Sigmoid colon (tissue), 7 donors: ENCODE measurements around the gene PSMB5. TPM values are rescaled to one million over a fixed set of nuclear protein-coding genes. Genes with fewer than 3 reads are reported as not detected.

Experiments
- DNase-seq: peaks from one replicate; pipeline ENCODE4 v3.0.0-alpha.2; 2019
- H3K27ac ChIP-seq, 4 donors: fragments of 200-600 bp; sonication (generic); one replicate each; pipeline ENCODE4 v1.5.1; 2016 to 2019; ENCODE audit warnings: mild to moderate bottlenecking in 1 of 4
- H3K27me3 ChIP-seq, 3 donors: fragments of 200-600 bp; sonication (generic); one replicate each; pipeline ENCODE4 v1.5.1; 2019; ENCODE audit warnings: mild to moderate bottlenecking in 1 of 3
- H3K36me3 ChIP-seq, 4 donors: fragments of 200-600 bp; sonication (generic); one replicate each; pipeline ENCODE4 v1.5.1; 2016 to 2019
- H3K4me1 ChIP-seq, 4 donors: fragments of 200-600 bp; sonication (generic); one replicate each; pipeline ENCODE4 v1.5.1; 2017 to 2019
- H3K4me3 ChIP-seq, 4 donors: fragments of 200-600 bp; sonication (generic); one replicate each; pipeline ENCODE4 v1.5.1; 2017 to 2019; ENCODE audit warnings: mild to moderate bottlenecking in 2 of 4, moderate library complexity in 1 of 4
- H3K9me3 ChIP-seq, 4 donors: fragments of 200-600 bp in 3 of 4; sonication (generic) in 3 of 4; one replicate each; pipeline versions ENCODE4 v1.5.1 to v1.6.1; 2013 to 2019
- EP300 ChIP-seq, 4 donors: sonication (generic); formaldehyde crosslinking; IDR thresholded peaks; one replicate each; pipeline ENCODE4 v1.6.1; 2017; ENCODE audit warnings: antibody characterized with exemption in 4 of 4
- POLR2A ChIP-seq, 2 donors: fragments of 450-650 bp; IDR thresholded peaks; one replicate each; pipeline ENCODE4 v1.6.1; 2016; ENCODE audit warnings: antibody characterized with exemption in 2 of 2, mild to moderate bottlenecking in 2 of 2, moderate library complexity in 2 of 2
- POLR2AphosphoS5 ChIP-seq, 4 donors: sonication (generic); formaldehyde crosslinking; IDR thresholded peaks; one replicate each; pipeline ENCODE4 v1.6.1; 2017; ENCODE audit warnings: antibody characterized with exemption in 4 of 4
- WGBS, 2 donors: extraction: QIAGEN DNeasy Blood & Tissue Kit; methylation state at CpG; one replicate each; pipeline ENCODE4 v1.1.7; 2013; 5-methylcytosine and 5-hydroxymethylcytosine counted together
- intact Hi-C: fragments of 100-400 bp; cut with DNase I; formaldehyde crosslinking; loops from one replicate; pipeline ENCODE4 v1.15.1; 2023
- polyA plus RNA-seq, 3 donors: library from polyadenylated mRNA; stranded (reverse); fragments of 200-250 nt; gene quantifications; one replicate each; pipeline ENCODE4 v1.2.3, GENCODE V29; 2013
- total RNA-seq, 4 donors: library from RNA; depleted of rRNA; stranded (reverse); fragments of >200 nt; gene quantifications; one replicate each; pipeline ENCODE4 v1.1.0, GENCODE V29; 2016
- TF ChIP-seq, protein P1 (sequence below), 4 experiments: fragments of 450-650 bp in 3 of 4; fragments of 200-600 bp in 1 of 4; IDR thresholded peaks; one replicate each; pipeline ENCODE4 v1.5.1; 2016 to 2019; ENCODE audit warnings: antibody characterized with exemption in 4 of 4, mild to moderate bottlenecking in 3 of 4, moderate library complexity in 2 of 4
- donor health status: healthy with polysubstance abuse.
- donor health status: Bipolar disorder and iron deficiency.
- donor health status: healthy.

PSMB5 gene
- total and polyA plus RNA-seq, 7 donors: 113 to 179 (median 141) TPM

DNA sequence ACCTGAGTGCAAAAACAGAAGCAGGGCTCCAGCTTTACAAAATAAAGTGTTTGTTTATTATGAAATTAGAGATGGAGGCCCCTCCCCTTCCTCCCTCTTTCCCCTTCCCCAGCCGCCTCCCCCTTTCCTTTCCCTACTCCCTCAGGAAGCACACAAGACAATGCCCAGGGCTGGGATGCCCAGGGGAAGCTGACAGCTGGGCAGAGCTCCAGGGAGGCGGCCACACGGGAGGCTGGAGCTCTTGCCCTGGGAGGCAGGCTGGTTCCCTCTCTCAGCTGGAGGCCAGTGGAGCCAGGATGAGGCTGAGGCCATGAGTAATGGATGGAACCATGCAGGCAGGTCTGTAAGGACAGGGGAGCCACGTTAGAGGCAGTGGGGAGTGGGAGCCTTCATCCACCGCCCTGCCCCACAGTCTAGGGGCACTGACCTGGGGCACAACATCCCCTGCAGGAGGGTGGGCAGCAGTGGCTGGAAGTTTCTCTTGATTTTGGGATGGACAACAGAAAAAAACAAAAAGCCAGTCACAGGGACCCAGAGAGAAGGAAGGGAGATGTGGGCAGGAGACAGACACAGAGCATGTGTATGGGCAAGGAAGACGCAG, 12.4 kb upstream of the PSMB5 start:
- intact Hi-C loops: no loop called here
- H3K4me3 ChIP-seq: no peak overlapping the region
- WGBS, 2 donors: 81 to 86% methylated on average over 6 of the region's 6 CpGs
- H3K36me3 ChIP-seq: no peaks in the 10 kb centered on the region
- no peaks in the 10 kb centered on the region for H3K4me1 ChIP-seq
- H3K27ac ChIP-seq: no peak overlapping the region
- H3K9me3 ChIP-seq: no peaks in the 10 kb centered on the region
- H3K27me3 ChIP-seq: no peaks in the 10 kb centered on the region
- TF ChIP-seq POLR2AphosphoS5 (IDR thresholded peaks at IDR 0.05) (no peak), EP300 (IDR thresholded peaks at IDR 0.05) (no peak), POLR2A (IDR thresholded peaks at IDR 0.05) (no peak)
- TF ChIP-seq, protein P1, sequence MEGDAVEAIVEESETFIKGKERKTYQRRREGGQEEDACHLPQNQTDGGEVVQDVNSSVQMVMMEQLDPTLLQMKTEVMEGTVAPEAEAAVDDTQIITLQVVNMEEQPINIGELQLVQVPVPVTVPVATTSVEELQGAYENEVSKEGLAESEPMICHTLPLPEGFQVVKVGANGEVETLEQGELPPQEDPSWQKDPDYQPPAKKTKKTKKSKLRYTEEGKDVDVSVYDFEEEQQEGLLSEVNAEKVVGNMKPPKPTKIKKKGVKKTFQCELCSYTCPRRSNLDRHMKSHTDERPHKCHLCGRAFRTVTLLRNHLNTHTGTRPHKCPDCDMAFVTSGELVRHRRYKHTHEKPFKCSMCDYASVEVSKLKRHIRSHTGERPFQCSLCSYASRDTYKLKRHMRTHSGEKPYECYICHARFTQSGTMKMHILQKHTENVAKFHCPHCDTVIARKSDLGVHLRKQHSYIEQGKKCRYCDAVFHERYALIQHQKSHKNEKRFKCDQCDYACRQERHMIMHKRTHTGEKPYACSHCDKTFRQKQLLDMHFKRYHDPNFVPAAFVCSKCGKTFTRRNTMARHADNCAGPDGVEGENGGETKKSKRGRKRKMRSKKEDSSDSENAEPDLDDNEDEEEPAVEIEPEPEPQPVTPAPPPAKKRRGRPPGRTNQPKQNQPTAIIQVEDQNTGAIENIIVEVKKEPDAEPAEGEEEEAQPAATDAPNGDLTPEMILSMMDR (IDR thresholded peaks at IDR 0.05): no peak
- DNase-seq: no peak

DNA sequence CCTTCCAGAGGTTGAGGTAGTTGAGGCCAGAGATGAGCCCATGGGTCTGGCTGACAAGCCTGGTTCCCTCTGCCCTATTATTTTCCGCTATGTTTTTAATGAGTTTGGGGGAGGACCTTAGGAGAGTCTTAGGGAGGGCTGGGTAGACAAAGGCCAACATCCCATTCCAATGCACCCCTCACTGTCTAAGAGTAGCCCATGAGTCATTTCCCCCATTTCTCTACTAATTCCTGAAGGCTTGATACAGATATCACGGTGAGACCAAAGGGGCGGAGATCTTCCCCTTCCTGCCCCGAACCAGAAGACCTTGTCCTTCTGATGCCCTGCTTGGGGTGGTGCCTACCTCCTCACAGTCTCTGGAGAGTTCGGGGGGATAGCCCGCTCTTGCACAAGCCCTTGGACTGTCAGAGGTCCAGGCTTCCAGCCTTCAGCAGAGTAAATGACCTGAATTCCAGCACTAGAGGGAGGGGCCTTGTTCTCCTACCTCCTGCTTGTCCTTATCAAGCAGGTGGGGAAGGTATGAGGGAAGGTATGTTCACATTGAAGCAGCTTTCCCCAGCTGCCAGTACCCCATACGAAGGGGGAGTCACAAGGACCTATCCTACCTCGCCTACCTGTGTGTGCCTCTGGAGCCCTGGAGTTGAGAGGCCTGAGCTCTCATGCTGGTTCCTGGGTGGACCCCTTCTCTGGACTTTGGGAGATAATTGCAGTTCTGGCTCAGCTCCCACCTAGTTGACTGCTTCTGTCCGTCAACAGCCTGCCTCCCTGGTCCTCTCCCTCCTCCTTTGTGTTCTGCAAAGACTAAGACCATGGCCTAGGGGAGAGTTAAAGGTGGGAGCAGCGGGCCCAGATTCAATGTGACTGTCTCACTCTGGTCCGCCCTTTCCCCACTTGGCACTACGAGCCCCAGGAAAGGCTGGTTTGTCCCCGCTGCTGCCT, 11.0 kb upstream of the PSMB5 start:
- no peak for DNase-seq
- no peaks in the 10 kb centered on the region for H3K36me3 ChIP-seq
- WGBS, 2 donors: 87 to 92% methylated on average over 13 of the region's 13 CpGs
- no peak overlapping the region for H3K4me3 ChIP-seq
- TF ChIP-seq EP300 (IDR thresholded peaks at IDR 0.05): no peak
- intact Hi-C loops: no loop called here
- no peaks in the 10 kb centered on the region for H3K4me1 ChIP-seq
- no peaks in the 10 kb centered on the region for H3K27me3 ChIP-seq
- H3K27ac ChIP-seq: no peak overlapping the region
- H3K9me3 ChIP-seq: no peaks in the 10 kb centered on the region

DNA sequence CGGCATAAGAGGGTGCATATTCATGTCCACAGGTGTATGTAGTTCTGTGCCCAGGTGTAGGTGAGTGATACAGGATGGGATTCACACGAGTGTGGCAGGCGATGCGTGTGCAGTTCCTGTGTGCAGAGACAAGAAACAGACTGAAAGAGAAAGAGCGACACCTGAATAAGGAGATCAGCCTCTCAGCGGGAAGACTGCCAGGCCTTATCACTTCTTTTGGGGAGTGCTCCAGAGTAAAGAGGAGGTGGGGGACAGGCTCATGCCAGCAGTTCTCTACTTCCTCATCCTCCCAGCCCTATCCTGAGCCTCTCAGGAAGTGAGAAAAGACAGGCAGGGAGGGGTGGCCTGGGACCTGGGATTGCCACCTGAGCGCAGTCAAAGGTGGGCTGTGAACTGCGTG, 10.1 kb upstream of the PSMB5 start:
- H3K9me3 ChIP-seq: no peaks in the 10 kb centered on the region
- no peak overlapping the region for H3K4me3 ChIP-seq
- WGBS, 2 donors: 63 to 87% methylated on average over 8 of the region's 8 CpGs
- TF ChIP-seq EP300 (IDR thresholded peaks at IDR 0.05) (no peak), POLR2A (IDR thresholded peaks at IDR 0.05) (no peak), POLR2AphosphoS5 (IDR thresholded peaks at IDR 0.05) (no peak)
- TF ChIP-seq, protein P1 (IDR thresholded peaks at IDR 0.05): no peak
- H3K27ac ChIP-seq: no peak overlapping the region
- no peak for DNase-seq
- intact Hi-C loops: no loop called here
- no peaks in the 10 kb centered on the region for H3K27me3 ChIP-seq
- H3K4me1 ChIP-seq: no peaks in the 10 kb centered on the region
- no peaks in the 10 kb centered on the region for H3K36me3 ChIP-seq

DNA sequence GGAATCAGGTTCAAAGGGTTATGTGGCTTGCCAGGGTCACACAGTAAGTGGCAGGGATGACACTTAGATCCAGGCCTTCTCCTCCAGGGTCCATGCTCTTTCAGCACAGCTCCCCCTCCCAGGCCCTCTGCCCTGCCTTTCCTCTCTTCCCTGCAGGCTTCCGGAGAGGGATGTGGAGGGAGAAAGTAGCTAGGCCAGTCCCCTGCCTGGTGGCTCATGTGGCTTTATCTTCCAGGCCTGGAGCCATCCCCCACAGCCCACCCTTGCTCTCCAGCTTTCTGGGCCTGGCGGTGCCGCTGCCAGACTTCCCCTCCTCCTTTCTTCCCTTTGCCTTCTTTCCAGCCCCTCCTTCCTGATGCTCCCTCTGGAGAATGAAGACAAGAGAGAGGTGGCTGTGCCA, 9.1 kb upstream of the PSMB5 start:
- no peak for DNase-seq

DNA sequence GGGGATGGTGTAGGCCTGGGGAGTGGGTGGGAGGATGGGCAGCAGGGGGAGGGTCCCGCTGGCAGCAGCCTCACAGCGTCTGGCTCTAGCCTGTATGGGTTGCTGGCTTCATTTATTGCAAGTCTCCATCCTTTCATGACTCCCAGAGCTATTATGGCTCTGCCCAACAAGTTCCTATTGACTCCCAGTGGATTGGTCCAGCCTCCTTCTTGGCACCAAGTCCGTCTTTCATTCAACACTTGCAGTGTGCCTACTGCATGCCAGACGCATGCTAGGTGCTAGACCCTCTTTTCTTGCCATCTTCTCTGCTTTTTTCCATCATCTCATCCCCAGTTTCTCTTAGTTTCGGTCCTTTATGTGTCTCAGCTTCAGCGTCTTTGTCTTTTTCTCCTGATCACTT, 8.4 kb upstream of the PSMB5 start:
- no peaks in the 10 kb centered on the region for H3K9me3 ChIP-seq
- WGBS, 2 donors: 91 to 94% methylated on average over 6 of the region's 6 CpGs
- DNase-seq: no peak
- intact Hi-C loops: no loop called here
- no peaks in the 10 kb centered on the region for H3K27me3 ChIP-seq
- no peaks in the 10 kb centered on the region for H3K4me1 ChIP-seq
- no peak overlapping the region for H3K4me3 ChIP-seq
- no peaks in the 10 kb centered on the region for H3K36me3 ChIP-seq
- TF ChIP-seq, protein P1 (IDR thresholded peaks at IDR 0.05): no peak
- TF ChIP-seq EP300 (IDR thresholded peaks at IDR 0.05) (no peak), POLR2AphosphoS5 (IDR thresholded peaks at IDR 0.05) (no peak), POLR2A (IDR thresholded peaks at IDR 0.05) (no peak)
- no peak overlapping the region for H3K27ac ChIP-seq

More for the DNA sequence above, 9.1 kb upstream of the PSMB5 start:
- Histone ChIP-seq H3K27ac (no peak overlapping the region), H3K36me3 (no peaks in the 10 kb centered on the region), H3K4me1 (no peaks in the 10 kb centered on the region), H3K4me3 (no peak overlapping the region), H3K9me3 (no peaks in the 10 kb centered on the region), H3K27me3 (no peaks in the 10 kb centered on the region)
- intact Hi-C loops: no loop called here
- WGBS, 2 donors: 94 to 97% methylated on average over 3 of the region's 3 CpGs
- no peak for TF ChIP-seq POLR2AphosphoS5 (IDR thresholded peaks at IDR 0.05)
- no peak for TF ChIP-seq EP300 (IDR thresholded peaks at IDR 0.05)
- TF ChIP-seq, protein P1 (IDR thresholded peaks at IDR 0.05): no peak
- TF ChIP-seq POLR2A (IDR thresholded peaks at IDR 0.05): no peak
